HG03342 (cell line): ENCODE measurements around the gene TKT.

Experiments
- ATAC-seq: cut with Tn5 transposase; IDR thresholded peaks from one replicate; pipeline ENCODE4 v1.9.1; 2021; ENCODE audit warnings: mild to moderate bottlenecking, moderate library complexity; ENCODE audit not compliant: unreplicated experiment

The TKT gene

DNA sequence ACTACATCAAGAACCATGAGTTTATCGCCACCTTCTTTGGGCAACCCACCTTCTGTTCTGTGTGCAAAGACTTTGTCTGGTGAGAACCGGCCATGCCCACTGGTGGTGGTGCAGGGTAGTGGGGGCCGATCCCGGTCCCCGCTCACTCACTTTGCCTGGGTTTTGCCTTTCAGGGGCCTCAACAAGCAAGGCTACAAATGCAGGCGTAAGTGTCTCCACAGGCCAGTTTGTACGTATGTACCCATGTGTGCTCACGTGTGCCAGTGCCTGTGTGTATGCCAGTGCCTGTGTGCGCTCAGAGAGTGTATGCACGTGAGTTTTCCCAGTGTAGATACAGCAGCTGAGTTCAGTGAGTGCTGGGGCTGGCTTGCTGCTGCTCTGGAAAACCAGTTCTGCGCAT lies 74.3 kb downstream of the TKT start:
- no peak for ATAC-seq

DNA sequence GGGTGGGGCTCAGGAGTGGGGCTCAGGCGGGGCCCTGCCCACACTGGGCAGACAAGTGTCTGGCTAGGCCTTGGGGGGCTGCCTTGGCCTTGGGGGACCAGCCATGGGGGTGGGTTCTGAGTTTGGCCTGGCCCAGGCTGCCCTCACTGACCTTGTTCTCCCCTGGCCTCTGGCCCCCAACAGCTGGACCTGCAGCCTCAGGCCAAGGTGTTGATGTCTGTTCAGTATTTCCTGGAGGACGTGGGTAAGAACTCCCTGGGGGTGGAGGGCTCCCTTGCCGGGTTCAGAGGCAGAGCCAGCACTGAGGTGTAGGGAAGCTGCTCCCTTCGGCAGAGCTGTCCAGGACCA lies 74.8 kb downstream of the TKT start:
- peak; percentile 11 for ATAC-seq

DNA sequence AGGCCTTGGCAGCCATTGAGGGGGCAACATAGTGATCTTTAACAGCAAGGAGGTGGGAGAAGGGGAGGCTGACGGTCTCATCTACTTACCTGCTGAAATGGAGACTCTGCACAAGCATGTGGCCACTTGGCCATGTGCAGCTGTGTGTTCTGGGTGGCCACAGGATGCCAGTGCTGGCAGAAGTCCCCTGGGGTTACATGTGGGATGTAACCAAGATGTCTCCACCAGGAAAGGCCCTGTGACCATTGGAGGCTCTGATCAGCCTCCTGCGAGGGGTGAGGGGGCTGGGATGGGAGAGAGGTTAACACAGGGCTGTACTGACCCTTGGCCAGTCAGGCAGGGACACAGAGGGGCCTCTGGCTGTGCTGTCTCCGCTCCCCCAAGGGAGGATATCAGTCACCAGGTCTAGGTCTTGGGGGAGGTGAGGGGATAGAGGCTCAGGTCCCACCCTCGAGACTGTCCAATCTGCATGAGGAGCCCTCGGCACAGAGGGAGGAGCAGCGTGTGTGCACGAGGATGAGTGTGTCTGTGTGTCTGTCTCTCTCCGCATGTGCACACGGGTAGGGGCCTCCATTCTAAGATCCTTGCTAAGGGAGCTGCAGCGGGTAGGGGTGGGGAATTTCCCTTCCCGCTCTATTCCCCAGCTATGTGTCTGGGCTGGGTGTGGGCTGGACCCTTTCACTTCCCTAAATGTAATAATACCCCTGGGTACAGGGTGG lies 75.4 kb downstream of the TKT start:
- ATAC-seq: peak; percentile 95

DNA sequence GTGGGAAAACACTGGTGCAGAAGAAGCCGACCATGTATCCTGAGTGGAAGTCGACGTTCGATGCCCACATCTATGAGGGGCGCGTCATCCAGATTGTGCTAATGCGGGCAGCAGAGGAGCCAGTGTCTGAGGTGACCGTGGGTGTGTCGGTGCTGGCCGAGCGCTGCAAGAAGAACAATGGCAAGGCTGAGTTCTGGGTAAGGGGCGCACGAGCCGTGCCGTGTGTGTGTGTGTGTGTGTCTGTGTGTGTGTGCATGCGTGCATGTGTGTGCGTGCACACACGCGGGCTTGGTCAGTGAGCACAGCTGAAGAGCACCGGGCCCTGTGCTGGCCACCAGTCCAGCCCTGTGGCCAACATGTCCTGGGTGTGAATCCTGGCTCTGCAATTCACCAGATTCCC lies 76.2 kb downstream of the TKT start:
- no peak for ATAC-seq

DNA sequence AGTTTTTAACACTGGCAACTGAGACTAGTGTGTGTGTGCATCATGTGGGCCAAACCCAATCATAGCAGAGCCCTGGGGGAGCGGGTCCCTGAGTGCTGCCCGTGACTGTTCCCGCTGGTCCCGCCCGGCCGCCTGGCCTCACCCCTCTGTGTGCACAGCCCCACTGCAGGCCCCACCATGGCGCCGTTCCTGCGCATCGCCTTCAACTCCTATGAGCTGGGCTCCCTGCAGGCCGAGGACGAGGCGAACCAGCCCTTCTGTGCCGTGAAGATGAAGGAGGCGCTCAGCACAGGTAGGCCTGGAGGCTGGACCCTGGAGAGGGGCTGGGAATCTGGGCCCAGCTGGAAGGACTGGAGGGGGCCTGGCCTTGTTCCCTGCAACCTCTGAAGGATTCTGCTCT lies 77.6 kb downstream of the TKT start:
- no peak for ATAC-seq

DNA sequence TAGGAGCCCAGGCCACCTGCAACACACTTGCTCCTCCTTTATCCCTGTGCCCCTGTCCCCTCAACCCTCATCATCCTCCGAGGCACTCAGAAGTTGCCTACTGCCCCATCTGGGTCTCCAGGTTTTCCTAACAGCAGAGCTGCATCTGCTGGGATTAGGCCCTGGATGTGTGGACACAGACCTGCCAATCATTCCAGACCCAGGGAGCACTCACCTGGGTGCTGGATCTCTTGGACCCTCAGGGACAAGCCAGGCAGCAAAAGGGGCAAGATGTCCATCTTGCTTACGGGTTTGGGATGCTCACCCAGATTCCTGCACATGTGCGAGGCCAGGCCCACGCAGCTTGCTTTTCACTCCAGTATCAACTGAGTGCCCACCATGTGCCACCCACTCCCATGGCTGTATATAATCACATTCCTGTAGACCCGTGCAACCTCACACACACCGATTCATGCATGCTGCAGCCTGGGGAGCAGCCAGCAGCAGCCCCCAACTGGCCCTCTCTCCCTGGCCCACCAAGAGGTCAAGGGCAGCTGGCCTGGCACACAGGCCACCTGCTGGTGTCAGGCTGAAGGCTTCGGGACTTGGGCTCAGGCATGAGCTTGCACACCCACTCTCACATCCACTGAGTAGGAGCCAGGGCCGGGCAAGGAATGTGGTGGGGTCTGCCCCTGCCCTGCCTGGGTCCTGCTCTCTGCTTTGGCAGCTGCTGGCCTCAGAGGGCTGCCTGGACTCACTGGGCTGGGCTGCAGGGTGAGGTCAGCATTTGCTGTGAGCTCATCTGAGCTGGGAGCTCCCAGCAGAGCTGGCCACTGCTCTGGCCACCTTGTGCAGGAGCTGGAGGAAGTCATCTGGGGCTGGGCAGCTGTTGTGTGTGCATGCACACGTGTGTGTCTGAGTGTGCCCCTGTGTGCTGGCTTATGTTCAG lies 79.9 kb downstream of the TKT start:
- ATAC-seq: no peak
